Measurements from ENCODE around the gene WDR31.
"Not testable (repeated sequence)": the region's sequence is repeated elsewhere in the genome, so short reads cannot be mapped to it uniquely, and the experiment has no call there.

WDR31 gene

DNA sequence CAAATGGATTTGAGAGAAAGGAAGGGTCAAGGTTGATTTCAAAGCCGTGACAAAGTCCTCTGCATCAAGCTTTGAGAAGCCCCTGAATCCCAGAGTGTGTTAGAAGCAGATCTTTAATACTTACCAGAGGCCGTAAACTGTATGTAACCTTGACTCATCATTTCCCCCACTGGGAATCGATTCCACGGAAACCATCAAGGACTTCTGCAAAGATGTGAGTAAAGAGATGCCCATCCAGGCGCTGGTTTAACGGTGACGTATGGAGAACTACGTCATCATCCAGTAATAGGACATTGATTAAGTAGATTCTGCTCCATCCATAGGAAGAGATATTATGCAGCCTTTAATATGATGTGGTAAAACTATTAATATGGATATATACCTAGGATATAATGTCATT, 38.5 kb downstream of the WDR31 start:
- H3K4me3 ChIP-seq (ENCODE audit: low read length), result no peak overlapping the region
- TF ChIP-seq, protein P1, sequence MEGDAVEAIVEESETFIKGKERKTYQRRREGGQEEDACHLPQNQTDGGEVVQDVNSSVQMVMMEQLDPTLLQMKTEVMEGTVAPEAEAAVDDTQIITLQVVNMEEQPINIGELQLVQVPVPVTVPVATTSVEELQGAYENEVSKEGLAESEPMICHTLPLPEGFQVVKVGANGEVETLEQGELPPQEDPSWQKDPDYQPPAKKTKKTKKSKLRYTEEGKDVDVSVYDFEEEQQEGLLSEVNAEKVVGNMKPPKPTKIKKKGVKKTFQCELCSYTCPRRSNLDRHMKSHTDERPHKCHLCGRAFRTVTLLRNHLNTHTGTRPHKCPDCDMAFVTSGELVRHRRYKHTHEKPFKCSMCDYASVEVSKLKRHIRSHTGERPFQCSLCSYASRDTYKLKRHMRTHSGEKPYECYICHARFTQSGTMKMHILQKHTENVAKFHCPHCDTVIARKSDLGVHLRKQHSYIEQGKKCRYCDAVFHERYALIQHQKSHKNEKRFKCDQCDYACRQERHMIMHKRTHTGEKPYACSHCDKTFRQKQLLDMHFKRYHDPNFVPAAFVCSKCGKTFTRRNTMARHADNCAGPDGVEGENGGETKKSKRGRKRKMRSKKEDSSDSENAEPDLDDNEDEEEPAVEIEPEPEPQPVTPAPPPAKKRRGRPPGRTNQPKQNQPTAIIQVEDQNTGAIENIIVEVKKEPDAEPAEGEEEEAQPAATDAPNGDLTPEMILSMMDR (conservative IDR thresholded peaks at IDR 0.05; ENCODE audit: low read length), result no peak
- no peak for DNase-seq (ENCODE audit: low read depth)

DNA sequence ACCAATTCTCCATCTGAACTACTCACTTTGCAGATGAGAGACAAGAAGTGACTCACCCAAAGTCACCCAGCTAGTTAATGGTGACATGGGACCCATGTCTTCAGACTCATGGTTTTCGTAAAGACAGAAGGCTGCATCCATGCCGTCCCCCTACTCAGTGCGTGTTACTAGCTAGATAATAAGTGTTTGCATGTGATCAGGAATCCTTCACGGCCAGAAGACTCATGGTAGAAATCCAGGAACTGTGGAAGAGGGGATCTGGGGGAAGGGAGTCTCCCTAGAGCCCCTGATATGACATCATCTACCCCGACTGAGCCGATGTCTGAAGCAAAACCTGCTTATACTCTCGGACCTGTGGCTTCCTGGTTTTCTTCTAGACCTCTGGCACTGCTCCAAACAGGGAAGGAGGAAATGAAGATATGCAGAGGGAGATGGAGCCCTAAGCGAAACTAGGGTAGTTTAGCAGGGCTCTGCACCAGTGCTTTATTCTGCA, 40.2 kb downstream of the WDR31 start:
- no peak for DNase-seq (ENCODE audit: low read depth)
- H3K4me3 ChIP-seq (ENCODE audit: low read length), result no peak overlapping the region
- TF ChIP-seq, protein P1 (conservative IDR thresholded peaks at IDR 0.05; ENCODE audit: low read length), result no peak

DNA sequence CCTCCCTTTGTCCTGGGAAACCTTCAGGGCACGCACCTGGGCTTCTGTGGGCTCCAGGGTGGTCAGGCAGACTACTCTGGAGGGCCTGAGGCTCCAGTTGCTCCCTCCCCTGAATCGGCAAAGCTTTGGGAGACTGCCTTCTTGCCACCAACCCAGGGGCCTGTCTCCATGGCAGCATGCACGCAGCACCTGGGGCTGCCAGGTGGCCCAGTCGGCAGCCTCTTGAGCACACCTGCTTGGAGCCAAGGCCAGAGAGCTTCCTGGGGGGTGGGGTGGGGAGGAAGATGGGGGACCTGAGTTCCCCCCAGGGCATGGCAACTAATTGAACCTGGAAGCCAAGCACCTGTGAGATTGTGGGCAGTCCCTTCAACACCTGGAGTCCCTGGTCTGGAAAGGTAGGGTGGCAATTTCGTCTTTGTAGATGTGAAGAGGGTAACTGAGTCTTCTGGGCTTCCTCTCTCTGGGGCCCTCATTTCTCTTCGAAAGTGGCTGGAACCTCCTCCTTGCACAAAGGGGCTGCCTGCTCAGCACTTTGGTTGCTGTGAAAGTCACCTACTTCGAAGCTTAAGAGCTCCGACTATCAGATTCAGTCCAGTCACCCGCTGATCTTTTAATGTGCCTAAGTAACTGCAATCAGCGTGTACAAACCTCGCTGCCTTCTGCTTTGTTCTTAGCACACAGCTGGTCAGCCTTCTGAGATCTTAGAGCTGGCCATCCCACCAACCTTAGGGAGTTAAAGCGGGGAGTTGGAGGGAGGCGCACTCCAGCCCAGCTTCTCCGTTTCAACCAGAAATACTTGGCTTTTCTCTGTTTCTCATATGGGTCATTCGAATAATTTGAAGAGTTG, 40.9 kb downstream of the WDR31 start:
- no peak for DNase-seq (ENCODE audit: low read depth)
- TF ChIP-seq, protein P1 (conservative IDR thresholded peaks at IDR 0.05; ENCODE audit: low read length), result no peak
- H3K4me3 ChIP-seq (ENCODE audit: low read length), result no peak overlapping the region

DNA sequence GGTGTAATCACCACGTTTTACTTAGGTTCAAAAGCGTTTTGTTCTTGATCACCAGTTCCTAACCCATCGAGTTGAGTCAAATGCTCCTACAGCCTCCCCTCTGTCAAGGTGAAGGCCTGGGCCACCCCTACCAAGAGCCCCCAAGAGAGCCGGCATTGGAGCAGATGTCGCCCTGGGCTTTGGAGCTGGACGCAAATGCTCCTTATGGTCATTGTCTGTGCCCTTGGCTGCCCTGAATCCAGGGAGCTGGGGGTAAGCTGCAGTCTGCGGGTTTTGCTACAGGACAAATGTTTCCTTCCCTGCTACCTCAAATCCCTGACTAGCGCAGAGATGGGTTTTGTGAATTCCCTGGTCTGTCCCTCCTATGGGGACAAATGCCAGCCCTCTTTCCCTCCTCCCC, 41.8 kb downstream of the WDR31 start:
- TF ChIP-seq, protein P1 (conservative IDR thresholded peaks at IDR 0.05; ENCODE audit: low read length), result no peak
- no peak for DNase-seq (ENCODE audit: low read depth)
- H3K4me3 ChIP-seq (ENCODE audit: low read length), result no peak overlapping the region

DNA sequence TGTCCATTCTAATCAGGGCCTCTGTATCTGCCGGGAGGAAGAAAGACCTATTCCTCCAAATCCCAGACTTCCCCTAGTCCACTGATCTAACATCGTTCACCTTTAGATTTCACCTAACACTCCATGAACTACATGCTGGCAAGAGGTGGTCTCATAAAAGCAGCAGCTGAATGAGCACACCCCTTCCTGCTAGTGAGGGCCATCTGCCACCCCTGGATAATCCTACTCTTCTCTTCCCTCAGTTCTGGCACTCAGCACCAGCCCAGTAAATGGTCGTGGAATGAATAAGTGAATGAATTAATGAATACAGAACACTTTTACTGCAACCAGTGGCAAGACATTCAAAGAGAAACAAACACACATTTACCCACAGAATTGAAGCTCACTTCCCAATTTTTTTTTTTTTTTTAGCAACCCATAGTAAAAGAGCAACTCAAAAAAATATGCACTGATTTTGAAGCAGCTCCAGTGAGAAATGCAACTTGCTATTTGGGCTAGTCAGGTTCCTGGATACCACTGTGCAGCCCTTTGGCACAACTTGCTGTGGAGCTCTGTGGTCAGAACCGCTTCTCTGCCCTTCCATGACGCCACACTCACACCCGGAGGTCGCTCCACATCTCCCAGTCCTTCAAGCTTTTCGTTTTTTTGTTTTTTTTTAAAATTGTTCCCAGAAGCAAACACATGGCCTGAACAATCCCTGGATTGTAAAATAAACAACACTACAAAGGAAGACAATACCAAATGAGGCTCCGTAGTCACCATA, 43.1 kb downstream of the WDR31 start:
- TF ChIP-seq, protein P1 (conservative IDR thresholded peaks at IDR 0.05; ENCODE audit: low read length), result no peak
- H3K4me3 ChIP-seq (ENCODE audit: low read length), result no peak overlapping the region
- no peak for DNase-seq (ENCODE audit: low read depth)

DNA sequence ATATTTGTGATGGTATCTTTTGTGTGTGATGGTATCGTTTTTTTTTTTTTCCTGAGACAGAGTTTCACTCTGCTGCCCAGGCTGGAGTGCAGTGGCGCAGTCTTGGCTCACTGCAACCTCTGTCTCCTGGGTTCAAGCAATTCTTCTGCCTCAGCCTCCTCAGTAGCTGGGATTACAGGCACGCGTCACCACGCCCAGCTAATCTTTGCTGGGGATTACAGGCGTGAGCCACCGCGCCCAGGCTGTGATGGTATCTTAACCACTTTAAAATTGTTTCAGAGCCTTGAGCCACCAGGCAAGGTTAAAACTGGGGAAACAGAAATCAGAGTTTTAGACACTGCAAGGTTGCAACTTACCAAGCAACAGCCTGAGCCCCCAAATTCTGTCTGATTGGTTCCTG, 43.8 kb downstream of the WDR31 start:
- not testable (repeated sequence) for H3K4me3 ChIP-seq (ENCODE audit: low read length); DNase-seq (ENCODE audit: low read depth)

DNA sequence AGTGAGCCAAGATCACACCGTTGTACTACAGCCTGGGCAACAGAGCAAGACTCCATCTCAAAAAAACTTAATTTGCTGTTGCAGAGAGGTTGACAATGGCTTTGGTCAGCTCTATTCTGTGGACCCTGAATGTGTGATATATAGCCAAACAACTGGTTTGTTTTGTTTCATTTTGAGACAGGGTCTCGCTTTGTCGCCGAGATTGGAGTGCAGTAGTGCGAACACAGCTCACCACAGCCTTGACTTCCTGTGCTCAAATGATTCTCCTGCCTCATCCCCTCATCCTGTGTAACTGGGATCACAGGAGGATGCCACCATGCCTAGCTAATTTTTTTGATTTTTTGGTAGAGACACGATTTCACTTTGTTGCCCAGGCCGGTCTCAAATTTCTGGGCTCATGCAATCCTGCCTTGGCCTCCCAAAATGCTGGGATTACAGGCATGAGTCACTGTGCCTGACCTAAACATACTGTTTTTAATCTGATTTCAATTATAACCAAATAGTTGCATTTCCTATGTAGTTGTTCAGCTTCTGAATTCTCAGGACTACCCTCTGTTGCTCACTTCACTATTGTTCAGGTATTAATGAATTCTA, 46.7 kb downstream of the WDR31 start:
- TF ChIP-seq, protein P1 (conservative IDR thresholded peaks at IDR 0.05; ENCODE audit: low read length), result no peak
- peak; percentile 83 for DNase-seq (ENCODE audit: low read depth)
- H3K4me3 ChIP-seq (ENCODE audit: low read length), result no peak overlapping the region

All from AG10803 (cell line).